ENCODE results near the gene PIK3C2B. TPM values are rescaled to one million over a fixed set of nuclear protein-coding genes. Genes with fewer than 3 reads are reported as not detected.

Gene PIK3C2B
- polyA plus RNA-seq, 1 donor (not counting 4 experiments of a cell fraction or from before 2014, with no cell fraction given) = 5.4 TPM

- no peak overlapping the region for H3K4me3 ChIP-seq (ENCODE audit: control insufficient read depth in 2 of 3, extremely low read depth in 1 of 3, insufficient read depth in 2 of 3, low read depth in 1 of 3, low read length in 3 of 3)
- H3K36me3 ChIP-seq (ENCODE audit: control insufficient read depth in 2 of 2, extremely low read depth in 1 of 2, insufficient read depth in 2 of 2, low read length in 2 of 2) = no peaks in the 10 kb centered on the region
- no peaks in the 10 kb centered on the region for H4K20me1 ChIP-seq (ENCODE audit: control insufficient read depth, extremely low read depth, insufficient read depth, low read length)
- no peak for DNase-seq (ENCODE audit: low read depth, low spot score)
- no peak overlapping the region for H3K4me2 ChIP-seq (ENCODE audit: control insufficient read depth, extremely low read depth, insufficient read depth, low read depth, low read length)
- TF ChIP-seq EZH2 (IDR thresholded peaks at IDR 0.05; ENCODE audit: low read length) (no peak), CTCF (optimal IDR thresholded peaks at IDR 0.05 in 1 of 3, IDR thresholded peaks at IDR 0.05 in 1 of 3, conservative IDR thresholded peaks at IDR 0.05 in 1 of 3; ENCODE audit: extremely low read depth in 1 of 3, insufficient read depth in 2 of 3, low read length in 3 of 3) (no peak)
- no peak overlapping the region for H3K9ac ChIP-seq (ENCODE audit: control insufficient read depth, extremely low read depth, insufficient read depth, low read length)
- no peaks in the 10 kb centered on the region for H3K27me3 ChIP-seq (ENCODE audit: control insufficient read depth, extremely low read depth, insufficient read depth, low read length)
- no peak for FAIRE-seq
- dilution Hi-C loops (cut with MboI; ENCODE audit: extremely low pct_ligation_motif_present, low sequenced_read_pairs) = no loop called here
- H3K9me3 ChIP-seq (ENCODE audit: control insufficient read depth, low read depth, low read length) = no peaks in the 10 kb centered on the region
- H3K79me2 ChIP-seq (ENCODE audit: control insufficient read depth, insufficient read depth, low read length) = no peaks in the 10 kb centered on the region
- H3K4me1 ChIP-seq (ENCODE audit: control insufficient read depth, extremely low read depth, insufficient read depth, low read length) = peaks cover 8% of the 10 kb centered on the region
- no peak overlapping the region for H3K27ac ChIP-seq (ENCODE audit: control insufficient read depth, insufficient read depth, low read length)
- no peak overlapping the region for H2AFZ ChIP-seq (ENCODE audit: control insufficient read depth, low read length)
- no peaks in the 10 kb centered on the region for H3K9me1 ChIP-seq (ENCODE audit: control insufficient read depth, extremely low read depth, insufficient read depth, low read length)
Measured at GRCh38 chr1:204509186-204509635, 14.6 kb upstream of the PIK3C2B start.

- no peaks in the 10 kb centered on the region for H3K9me3 ChIP-seq (ENCODE audit: control insufficient read depth, low read depth, low read length)
- peak overlapping the region; percentile 73 for H3K4me2 ChIP-seq (ENCODE audit: control insufficient read depth, extremely low read depth, insufficient read depth, low read depth, low read length)
- H3K4me1 ChIP-seq (ENCODE audit: control insufficient read depth, extremely low read depth, insufficient read depth, low read length) = peaks cover 8% of the 10 kb centered on the region
- TF ChIP-seq CTCF (optimal IDR thresholded peaks at IDR 0.05 in 1 of 3, IDR thresholded peaks at IDR 0.05 in 1 of 3, conservative IDR thresholded peaks at IDR 0.05 in 1 of 3; ENCODE audit: extremely low read depth in 1 of 3, insufficient read depth in 2 of 3, low read length in 3 of 3) = no peak
- TF ChIP-seq EZH2 (IDR thresholded peaks at IDR 0.05; ENCODE audit: low read length) = no peak
- dilution Hi-C loops (cut with MboI; ENCODE audit: extremely low pct_ligation_motif_present, low sequenced_read_pairs) = no loop called here
- no peaks in the 10 kb centered on the region for H3K9me1 ChIP-seq (ENCODE audit: control insufficient read depth, extremely low read depth, insufficient read depth, low read length)
- no peaks in the 10 kb centered on the region for H3K36me3 ChIP-seq (ENCODE audit: control insufficient read depth in 2 of 2, extremely low read depth in 1 of 2, insufficient read depth in 2 of 2, low read length in 2 of 2)
- DNase-seq (ENCODE audit: low read depth, low spot score) (no peak), FAIRE-seq (no peak)
- H4K20me1 ChIP-seq (ENCODE audit: control insufficient read depth, extremely low read depth, insufficient read depth, low read length) = no peaks in the 10 kb centered on the region
- H3K79me2 ChIP-seq (ENCODE audit: control insufficient read depth, insufficient read depth, low read length) = no peaks in the 10 kb centered on the region
- H3K27me3 ChIP-seq (ENCODE audit: control insufficient read depth, extremely low read depth, insufficient read depth, low read length) = no peaks in the 10 kb centered on the region
- H3K9ac ChIP-seq (ENCODE audit: control insufficient read depth, extremely low read depth, insufficient read depth, low read length) = peak overlapping the region; percentile 75
- H3K27ac ChIP-seq (ENCODE audit: control insufficient read depth, insufficient read depth, low read length) = peak overlapping the region; percentile 80
- H3K4me3 ChIP-seq (ENCODE audit: control insufficient read depth in 2 of 3, extremely low read depth in 1 of 3, insufficient read depth in 2 of 3, low read depth in 1 of 3, low read length in 3 of 3) = peak overlapping the region; percentile 35 to 78 (median 70)
- H2AFZ ChIP-seq (ENCODE audit: control insufficient read depth, low read length) = peak overlapping the region; percentile 97
Measured at GRCh38 chr1:204507317-204508105, 12.9 kb upstream of the PIK3C2B start.

All from keratinocyte (primary cell).